Dermis blood vessel endothelial cell (primary cell): Measurements from ENCODE around the gene SDK2. TPM values are rescaled to one million over a fixed set of nuclear protein-coding genes. Genes with fewer than 3 reads are reported as not detected.

ENCODE experiments used
- DNase-seq: peaks from one replicate; pipeline ENCODE4 v3.0.0; 2010
- total RNA-seq: library from RNA; depleted of rRNA; stranded (reverse); fragments of >200 nt; gene quantifications from 2 replicates; pipeline ENCODE4 v1.2.3, GENCODE V29; 2014

Gene SDK2
- total RNA-seq, 1 donor from 2014 or later, result not detected

DNA sequence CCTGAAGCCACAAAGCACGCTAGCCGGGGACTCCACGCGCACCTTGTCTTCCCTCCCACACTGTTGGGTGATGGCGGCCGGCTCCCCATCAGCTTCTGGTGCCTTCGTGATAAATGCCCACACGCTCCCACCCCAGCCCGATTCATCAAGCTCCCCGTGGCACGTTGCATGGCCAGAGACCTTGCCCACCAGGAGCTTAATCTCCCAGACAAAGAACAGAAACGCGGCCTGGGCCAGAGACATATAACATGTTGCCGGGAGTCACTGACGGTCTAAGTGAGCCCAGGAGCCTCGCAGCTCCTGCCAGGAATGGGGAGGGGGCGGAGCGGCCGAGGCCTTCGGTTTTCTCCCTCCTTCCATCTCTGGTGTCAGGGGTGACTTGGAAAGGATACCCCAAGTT is 93.1 kb downstream of the SDK2 start:
- no peak for DNase-seq

DNA sequence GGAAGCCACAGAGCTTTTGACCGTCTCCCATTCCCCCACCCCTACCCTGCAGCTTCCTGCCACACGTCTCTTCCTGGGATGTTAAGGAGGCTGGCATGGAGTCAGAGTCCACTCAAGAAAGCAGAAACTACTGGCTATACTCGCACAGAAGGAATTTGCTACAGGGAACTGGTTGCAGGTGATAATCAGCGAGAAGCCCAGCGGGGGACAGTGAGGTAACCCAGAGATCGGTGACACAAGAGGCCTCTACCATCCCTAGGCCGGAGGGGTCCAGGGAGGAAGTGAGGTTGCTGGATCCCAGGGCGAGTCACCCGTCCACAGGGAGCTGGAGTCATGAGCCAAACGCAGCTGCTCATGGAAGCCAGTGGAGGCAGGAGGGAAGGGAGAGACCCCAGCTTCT is 93.7 kb downstream of the SDK2 start:
- no peak for DNase-seq

DNA sequence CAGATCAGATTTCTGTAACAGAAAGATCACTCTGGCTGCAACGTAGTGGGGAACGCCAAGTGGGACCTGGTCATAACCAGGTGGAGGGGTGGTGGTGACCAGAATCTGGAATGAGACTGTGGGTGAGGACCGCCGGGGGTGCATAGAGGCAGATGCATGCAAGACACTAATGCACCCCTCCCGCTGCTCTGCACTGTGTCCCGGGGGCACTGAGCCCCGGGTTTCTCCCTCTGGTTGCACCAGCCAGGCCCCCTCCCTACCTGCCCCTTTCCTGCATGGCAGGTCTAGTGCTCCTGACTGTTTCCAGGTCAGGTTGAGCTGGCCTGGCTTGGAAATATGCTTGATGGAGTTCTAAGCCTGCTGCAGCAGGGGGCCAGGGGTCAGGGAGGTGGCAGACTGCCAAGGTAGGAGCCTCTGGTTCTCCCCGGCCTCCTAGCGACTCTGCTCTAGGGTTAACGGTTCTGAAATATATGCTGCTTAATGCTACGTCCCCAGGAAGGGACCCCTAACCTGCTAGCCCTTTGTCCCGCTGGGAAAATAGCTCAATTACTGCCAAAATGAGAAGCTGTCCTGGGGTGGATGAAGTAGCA is 94.3 kb downstream of the SDK2 start:
- no peak for DNase-seq

DNA sequence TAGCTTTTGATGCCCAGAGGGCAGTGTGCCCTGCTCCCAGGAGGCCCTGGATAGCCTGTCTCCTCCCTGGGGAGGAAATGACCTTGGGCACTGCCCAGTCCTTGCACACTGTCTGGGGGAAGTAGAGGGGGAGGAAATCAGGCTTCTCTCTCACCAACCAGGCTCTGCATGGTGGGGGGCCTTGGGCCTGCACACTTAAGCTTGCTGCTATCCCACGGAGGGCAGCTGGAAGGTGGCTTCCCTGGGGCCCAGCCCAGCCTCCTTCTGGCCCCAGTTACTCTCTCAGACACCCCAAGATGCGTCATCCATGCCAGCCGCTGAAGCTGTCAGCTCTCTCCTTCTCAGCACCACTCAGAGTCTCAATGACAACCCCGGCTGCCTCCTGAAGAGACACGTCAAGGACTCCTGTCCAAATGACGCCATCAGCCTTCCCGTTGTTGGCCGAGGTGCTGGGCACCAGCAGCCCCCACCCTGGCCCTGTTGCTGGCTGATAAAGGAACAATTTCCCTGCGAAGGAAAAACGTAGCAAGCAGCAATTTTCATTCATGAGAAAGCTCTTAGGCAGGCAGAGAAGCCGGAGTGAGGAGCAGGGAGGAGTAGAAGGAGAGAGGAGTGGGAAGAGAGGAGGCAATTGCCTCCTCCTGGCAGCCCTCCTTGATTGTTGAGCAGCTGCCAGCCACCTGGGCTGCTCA is 95.5 kb downstream of the SDK2 start:
- no peak for DNase-seq

DNA sequence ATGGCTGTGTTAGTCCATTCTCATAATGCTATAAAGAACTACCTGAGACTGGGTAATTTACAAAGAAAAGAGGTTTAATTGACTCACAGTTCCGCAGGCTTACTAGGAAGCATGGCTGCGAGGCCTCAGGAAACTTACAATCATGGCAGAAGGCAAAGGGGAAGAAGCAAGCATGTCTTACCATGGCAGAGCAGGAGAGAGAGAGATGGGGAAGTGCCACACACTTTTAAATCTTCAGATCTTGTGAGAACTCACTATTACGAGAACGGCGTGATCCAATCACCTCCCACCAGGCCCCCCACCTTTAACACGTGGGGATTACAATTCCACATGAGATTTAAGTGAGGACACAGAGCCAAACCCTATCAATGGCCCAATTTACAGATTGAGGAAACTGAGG is 96.5 kb downstream of the SDK2 start:
- no peak for DNase-seq

DNA sequence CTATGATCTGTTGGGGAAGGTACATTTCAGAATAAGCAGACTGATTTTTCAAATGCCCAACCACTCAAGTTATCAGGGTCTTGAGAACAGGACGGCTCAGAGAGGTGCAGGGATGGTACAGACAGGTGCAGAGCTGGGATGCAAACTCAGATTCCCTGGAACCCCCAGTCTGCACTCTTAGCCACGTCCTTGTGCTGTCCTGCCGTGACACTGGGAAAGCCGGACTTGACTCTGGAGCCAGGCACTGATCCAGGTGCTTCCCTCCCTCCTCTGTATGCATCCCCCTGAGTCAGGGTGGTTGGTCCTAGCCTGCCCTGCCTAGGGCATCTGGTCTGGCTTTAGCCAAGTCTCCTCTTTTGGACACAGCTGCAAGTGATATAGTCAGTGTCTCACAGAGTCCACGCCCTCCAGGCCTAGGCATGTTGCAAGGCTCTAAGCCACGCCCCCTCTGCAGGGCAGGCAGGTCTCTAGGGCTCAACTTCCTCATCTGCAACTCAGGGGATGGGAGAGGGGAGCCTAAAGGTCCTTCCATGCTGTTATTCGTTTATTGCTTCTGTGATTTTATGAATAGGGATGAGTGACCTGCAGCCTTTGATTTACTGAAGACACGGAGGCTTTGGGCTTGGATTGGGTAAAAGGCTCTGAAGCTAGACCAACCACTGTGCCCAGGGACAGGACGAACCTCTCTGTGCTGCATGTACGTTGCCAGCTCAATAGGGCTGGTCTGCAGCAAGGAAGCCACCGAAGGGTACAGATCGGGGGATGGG is 97.3 kb downstream of the SDK2 start:
- no peak for DNase-seq

DNA sequence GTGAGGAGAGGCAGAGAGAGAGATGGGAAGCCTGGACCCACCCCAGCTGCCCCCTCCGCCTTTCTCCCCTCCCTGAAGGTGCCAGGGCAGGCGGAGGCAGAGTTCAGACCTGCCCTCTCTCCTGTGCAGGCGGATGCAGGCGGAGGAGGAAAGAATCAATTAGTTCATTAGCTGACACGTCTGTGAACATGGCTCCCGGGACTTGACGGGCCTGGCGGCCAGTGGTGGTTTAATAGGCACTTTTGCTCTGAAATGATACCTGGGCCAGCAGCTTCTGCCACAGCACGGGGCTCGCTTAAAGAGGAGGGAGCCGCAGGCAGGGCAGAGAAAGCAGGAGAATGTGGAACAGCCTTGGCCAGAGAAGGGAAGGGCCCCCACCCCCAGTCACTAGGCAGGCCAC is 98.1 kb downstream of the SDK2 start:
- DNase-seq, result no peak

DNA sequence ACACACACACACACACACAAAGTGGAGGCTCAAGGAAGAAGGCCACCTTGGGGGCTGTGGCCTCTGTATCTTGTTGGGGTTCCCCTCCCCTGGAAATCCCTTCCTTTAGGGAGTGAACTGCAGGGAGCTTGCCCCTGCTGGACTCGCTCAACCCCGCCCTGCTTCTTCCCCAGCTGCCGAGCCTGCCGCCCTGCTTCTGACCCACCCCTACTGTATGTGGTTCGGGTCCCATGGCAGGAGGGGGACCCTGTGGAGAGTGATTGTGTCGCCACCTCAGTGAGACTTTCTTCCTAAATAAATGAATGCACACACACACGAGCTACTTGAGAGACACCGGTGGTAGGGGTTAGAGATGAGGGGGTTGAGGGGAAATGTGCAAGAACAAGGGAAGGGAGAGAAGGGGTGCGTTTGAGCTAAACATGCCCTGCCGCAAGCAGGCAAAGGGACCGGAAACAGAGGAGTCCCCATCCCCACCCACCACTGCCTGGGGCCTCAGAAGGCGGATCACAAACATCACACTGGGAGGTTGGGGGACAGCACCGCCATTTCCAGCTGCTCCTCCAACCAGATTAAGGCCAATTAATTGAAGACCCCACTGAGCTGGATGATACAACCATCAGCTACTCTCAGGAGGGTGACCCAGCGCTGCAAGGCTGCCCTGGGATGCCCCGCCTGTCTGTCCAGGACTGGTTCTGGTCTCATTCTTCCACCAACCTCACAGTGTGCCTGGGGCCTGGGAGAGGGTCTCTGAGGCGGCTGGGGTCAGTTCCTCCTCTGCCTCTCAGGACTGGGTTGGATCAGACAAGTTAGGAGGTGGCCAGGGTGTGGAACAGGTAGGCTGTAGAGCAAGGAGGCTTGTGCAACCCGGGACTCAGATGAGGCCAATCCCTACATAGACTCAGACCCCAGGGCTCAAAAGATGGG is 98.9 kb downstream of the SDK2 start:
- DNase-seq, result no peak

DNA sequence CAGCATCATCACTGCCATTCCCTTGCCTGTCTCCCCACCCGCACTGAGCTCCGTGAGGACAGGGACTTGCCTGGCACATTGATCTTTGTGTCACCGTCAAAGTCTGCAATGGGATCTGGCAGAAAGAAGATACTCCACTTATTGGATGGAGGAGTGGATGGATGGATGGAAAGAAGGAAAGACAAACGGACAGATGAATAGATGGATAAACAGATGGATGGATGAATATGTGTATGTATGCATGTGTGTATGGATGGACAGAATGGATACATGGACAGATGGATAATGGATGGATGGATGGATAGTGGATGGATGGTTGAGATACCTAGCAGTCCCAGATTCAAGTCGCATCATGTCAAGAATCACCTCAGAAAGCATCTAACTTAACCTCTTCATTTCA is 99.9 kb downstream of the SDK2 start:
- no peak for DNase-seq

DNA sequence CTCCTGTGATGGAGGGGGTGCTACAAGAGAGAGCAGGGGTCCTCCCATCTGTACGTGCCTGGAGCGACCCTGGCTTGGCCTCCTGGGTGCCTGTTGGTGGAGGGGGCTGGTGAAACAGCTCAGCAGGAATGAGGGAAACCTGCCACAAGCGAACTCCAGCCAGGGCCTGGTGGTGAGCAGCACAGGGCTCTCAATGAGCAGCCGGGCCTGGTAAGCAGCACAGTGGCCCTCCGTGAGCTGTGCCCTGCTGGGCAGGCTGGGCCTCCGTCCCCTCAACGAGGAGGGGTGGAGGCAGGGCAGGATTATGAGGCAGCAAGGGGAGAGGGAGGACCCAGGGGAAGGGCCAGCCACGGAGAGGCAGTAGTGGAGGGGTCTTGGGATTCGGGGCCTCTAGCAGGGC is 101.9 kb downstream of the SDK2 start:
- DNase-seq, result no peak

DNA sequence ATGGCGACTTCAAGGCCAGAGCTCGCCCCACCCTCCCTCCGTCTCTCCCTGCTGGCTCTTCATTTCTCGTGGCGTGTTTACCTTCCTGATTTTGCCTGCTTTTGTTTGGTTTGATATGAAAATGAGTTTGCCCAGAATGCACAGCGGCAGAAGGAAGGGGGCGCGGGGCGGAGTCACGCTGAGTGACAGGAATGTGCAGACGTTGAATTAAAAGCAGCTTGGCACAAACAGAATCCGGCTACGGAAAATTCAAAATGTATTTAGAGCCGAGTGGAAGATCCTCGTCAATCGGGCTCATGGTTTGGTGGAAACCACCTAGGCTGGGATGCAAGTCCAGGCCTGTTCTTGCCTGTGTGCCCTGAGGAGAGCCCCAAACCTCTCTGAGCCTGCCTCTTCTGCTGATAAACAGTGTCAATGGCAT is 102.7 kb downstream of the SDK2 start:
- DNase-seq, result no peak

DNA sequence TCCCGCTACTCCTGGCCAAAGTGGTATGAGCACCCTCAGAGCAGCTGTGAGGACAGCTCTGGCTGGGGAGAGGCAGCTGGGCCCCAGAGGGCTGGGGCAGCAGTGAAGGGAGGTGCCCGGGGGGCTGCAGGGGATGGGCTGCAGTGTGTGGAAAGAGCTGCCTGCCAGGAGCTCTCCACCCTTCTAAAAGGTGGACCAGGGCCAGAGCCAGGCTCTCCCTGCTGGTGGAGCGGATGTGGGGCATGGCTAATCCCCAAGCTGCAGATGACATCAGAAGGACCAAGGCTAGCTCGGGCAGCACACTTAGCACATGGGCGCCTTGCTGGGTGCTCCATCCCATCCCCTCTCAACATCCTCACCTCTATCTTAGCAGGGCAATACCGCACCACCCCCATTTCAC is 103.1 kb downstream of the SDK2 start:
- no peak for DNase-seq

DNA sequence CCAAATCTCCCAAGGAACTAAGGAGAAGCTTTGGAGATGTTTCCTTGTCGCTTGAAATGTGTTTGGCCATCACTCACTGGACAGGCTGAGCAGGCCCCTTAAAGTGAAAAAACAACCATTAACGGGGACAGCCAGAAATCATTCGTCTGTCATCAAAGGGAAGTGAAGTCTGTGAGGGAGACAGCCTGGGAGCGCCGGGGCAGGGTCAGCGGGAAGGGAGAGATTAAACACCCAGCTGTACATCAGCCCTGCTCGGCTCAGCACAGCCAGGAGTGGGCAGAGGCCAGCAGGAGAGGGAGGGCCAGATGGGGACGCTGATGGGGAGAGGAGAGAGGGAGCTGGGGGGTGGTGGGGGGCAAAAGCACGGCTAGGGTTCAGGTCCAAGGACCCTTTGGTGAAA is 105.1 kb downstream of the SDK2 start:
- no peak for DNase-seq

DNA sequence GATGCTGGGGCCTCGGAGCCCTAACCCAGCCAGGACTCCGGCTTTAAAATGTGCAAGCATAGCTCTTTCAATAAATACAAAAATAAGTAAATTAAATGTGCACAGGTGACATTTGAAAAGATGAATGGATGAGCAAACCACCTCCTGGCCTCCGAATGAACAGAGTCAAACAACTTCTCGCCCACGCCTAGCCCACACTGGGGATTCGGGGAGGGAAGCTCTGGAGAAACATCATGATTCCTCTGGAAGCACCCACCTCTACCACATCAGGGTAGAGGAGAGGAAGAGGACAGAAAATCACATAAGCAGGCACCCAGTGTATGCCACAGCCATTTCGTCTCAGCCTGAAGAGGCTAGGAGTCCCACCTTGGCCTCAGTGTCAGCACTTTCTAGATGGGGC is 105.8 kb downstream of the SDK2 start:
- no peak for DNase-seq

DNA sequence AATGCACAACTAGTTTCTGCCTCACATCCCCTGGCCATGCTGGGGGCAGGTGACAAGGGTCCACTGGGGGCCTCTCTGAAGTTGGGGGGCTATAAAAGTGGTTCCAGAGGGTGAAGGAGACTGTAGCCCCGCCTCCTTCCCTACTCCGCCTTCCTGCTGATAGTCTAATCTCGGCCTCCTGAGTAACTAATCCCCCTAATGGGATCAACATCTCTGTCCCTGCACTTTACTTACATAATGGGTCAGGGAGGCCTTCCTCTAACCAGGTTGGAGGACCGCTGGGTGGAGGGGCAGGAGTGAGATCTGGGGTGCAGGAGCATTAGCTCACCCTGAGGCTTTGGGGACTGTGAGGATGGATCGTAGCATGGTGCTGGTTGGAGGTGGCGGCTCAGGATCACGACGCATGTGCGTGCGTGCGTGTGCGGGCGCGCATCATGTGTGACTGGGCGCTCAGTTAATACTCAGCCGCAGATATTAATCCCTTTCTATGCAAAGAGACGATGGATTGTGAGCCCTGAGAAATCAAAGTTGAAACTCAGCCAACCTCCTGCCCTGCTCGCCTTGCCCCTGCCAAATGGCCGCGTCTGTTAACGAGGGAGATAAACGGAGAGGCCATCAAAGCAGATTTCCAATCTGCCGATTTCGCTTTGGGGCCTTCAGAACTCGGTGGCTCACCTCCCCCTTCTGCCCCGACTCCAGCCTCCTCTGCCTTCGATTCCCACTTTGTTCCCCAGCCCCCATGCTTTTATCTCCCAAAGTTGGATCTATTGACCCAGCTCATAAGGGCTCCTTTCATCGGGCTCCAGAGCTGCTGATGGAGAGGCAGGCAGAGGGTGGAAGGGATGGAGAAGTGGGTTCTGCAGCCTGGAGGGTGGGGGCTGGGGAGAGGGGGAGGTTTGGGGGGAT is 107.3 kb downstream of the SDK2 start:
- DNase-seq, result no peak

DNA sequence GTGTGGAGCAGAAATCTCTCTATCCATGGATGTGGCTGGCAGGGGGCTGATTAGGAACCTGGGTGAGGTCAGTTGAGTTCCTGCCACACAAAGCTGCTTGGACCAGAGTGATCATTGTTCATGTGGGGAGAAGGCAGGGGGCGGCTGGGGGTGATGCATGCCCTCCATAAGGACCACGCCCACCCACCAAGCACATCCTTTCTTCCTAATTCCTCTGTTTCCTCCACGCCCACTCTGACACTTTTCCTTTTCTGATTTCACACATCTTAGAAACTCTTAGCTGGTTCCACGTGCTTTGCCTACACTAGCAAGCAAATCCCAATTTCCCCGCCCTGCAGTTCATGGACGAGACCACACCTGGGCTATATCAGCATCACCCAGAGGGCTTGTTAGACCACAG is 108.5 kb downstream of the SDK2 start:
- DNase-seq, result no peak

DNA sequence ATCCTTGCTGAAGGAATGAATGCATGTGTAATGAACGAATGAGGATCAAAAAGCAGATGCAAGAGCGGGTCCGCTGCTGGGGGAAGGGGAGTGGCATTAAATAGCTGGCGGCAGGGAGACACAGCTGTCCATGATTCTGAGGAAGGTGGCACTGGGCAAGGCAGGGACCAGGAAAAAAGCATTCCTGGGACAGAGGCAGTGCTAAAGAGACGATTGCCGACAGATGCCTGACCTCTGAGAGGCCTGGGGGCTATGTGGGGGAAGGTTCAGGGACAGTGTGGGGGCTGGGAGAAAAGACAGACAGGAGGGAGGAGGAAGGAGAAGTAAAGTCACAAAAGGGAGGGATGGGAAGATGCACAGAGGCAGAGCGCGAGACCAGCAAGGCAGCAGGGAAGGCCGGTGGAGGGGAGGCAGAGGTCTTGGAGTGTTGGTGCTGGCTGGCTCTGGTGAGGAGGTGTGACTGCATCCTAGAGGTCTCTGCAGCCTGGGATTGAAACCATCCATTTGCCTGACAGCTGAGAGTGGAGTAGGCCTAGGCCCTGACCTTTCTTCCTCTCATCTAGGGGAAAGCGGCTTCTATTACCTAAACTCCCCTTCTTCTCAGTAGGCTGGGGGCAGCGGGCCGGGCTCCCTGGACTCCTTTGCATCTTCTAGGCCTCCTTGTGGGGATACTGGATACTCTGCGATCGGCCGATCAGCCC is 109.9 kb downstream of the SDK2 start:
- no peak for DNase-seq

DNA sequence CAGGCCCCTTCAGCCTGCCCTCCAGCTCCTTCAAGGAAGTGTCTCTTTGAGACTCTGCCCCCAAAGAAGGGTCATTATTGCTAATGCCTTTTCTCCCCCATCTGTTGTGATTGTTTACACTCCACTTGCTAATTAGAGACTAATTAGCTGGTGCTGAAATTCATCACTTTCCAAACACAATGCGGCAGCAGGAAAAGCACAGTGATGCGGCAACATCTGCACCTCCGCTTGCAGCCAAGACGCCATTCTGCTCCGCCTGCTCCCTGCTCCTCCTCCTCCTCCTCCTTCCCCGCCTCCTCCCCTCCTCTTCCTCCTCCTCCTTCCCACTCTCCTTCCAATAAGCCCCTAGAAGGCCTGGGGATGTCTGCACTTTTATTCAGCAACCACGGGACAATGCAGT is 110.5 kb downstream of the SDK2 start:
- no peak for DNase-seq

DNA sequence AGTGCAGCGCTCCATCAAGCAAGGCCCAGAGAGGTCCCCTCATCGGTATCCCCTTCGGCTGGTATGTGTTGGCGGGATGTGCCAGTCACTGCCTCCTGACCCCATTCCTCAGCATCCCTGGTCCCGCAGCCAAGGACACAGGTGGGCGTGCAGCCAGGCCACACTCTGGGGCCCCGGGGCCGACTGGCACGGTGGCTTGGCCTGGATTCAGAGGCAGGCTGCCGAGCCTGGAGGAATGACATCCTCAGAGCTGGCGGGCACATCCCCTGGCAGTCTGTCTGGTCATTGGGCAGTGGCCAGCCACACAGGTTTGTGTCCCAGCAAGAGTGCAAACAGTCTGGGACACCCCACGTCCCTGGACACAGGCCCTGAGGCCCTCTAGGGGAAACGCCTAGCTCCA is 111.1 kb downstream of the SDK2 start:
- no peak for DNase-seq

DNA sequence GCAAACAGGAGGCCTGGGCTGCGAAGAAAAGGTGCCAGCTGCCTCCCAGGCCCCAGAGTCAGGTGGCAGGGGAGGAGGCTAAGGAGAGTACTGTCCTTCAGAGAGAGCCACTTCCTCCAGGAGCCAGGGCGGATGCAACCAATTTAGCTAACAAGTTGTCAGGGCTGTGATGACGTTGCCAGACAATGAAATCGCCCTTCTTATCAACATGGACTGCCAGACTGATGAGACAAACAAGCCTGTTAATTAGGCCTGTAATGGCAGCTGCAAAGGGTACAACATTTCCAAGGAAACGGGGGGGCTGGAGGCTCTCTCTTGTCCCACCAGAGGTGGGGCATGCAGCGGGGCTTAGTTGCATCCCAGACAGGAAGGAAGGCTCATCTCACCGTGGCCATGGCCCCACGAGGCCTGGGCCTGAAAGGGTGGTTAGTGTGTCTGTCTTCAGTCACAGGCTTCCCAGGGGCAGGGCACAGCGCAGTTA is 111.8 kb downstream of the SDK2 start:
- DNase-seq, result no peak

DNA sequence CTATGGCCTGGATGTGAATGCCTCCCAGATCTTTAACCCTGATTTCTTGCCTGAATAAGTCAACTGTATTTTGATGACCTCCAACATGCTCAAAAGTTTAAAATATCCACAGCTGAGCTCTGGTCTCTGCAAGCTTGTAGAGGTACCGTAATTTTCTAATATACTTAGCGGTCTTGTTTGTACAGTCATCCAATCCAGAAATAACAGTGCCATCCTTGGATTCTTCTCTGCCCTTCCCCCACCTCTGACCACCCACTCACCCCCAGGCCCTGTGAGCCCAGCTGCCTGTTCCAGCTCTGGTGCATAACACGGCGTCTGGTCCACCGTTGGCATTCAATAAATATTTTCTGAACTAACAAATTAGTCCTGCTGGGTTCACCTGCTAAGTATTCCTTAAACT is 113.1 kb downstream of the SDK2 start:
- no peak for DNase-seq
